ENCODE results near the gene PAXIP1. TPM values are rescaled to one million over a fixed set of nuclear protein-coding genes. Genes with fewer than 3 reads are reported as not detected.
A peak's percentile ranks its signal among the peaks of the same experiment; 100 is the strongest.
"Not testable (repeated sequence)": the region's sequence is repeated elsewhere in the genome, so short reads cannot be mapped to it uniquely, and the experiment has no call there.

PAXIP1 gene
- total and polyA plus RNA-seq, 7 donors, result 4.2 to 13.6 (median 9.2) TPM

- no peaks in the 10 kb centered on the region for H3K27me3 ChIP-seq
- WGBS, 2 donors, result 85 to 88% methylated on average over 2 of the region's 2 CpGs
- DNase-seq, result no peak
- H3K36me3 ChIP-seq, result no peaks in the 10 kb centered on the region
- no peak overlapping the region for H3K4me3 ChIP-seq
- intact Hi-C loops (cut with DNase I), result no loop called here
- H3K4me1 ChIP-seq, result peaks cover 0 to 14% (median 8%) of the 10 kb centered on the region in 4 donors
- TF ChIP-seq CTCF (IDR thresholded peaks at IDR 0.05) (no peak), EP300 (IDR thresholded peaks at IDR 0.05) (no peak), POLR2AphosphoS5 (IDR thresholded peaks at IDR 0.05) (no peak), POLR2A (IDR thresholded peaks at IDR 0.05) (no peak)
- peaks cover 0 to 5% (median 0%) of the 10 kb centered on the region in 4 donors for H3K9me3 ChIP-seq
- H3K27ac ChIP-seq, result no peak overlapping the region
Observed at GRCh38 chr7:154931906-154932305, 71.0 kb downstream of the PAXIP1 start.

GRCh38 chr7:154929006-154929726 is 73.8 kb downstream of the PAXIP1 start:
- H3K27me3 ChIP-seq, result no peaks in the 10 kb centered on the region
- TF ChIP-seq POLR2A (IDR thresholded peaks at IDR 0.05) (no peak), POLR2AphosphoS5 (IDR thresholded peaks at IDR 0.05) (no peak), EP300 (IDR thresholded peaks at IDR 0.05) (no peak), CTCF (IDR thresholded peaks at IDR 0.05) (no peak)
- H3K4me1 ChIP-seq, result peaks cover 0 to 14% (median 8%) of the 10 kb centered on the region in 4 donors
- no peaks in the 10 kb centered on the region for H3K36me3 ChIP-seq
- peak overlapping the region; percentile 87 to 90 (median 89) for H3K27ac ChIP-seq
- no peaks in the 10 kb centered on the region for H3K9me3 ChIP-seq
- peak overlapping the region; percentile 42 to 63 (median 56) for H3K4me3 ChIP-seq
- intact Hi-C loops (cut with DNase I), result loop anchor here (5.0 to 10.0 kb wide), 4 partner anchors 73 to 836 kb away; partner anchors contain the start of genes INSIG1 and PAXIP1
- 39 to 64% methylated on average over 9 of the region's 9 CpGs for WGBS, 2 donors
- no peak for DNase-seq

- peak overlapping the region; percentile 42 to 63 (median 56) for H3K4me3 ChIP-seq
- H3K9me3 ChIP-seq, result no peaks in the 10 kb centered on the region
- no peaks in the 10 kb centered on the region for H3K27me3 ChIP-seq
- peaks cover 0 to 14% (median 8%) of the 10 kb centered on the region in 4 donors for H3K4me1 ChIP-seq
- H3K27ac ChIP-seq, result peak overlapping the region; percentile 87 to 90 (median 89)
- H3K36me3 ChIP-seq, result no peaks in the 10 kb centered on the region
- no peak for DNase-seq
- 8 to 12% methylated on average over 17 of the region's 17 CpGs for WGBS, 2 donors
- intact Hi-C loops (cut with DNase I), result loop anchor here (5.0 to 10.0 kb wide), 4 partner anchors 74 to 836 kb away; partner anchors contain the start of genes INSIG1 and PAXIP1
- peak in 3 of 4 donors; percentile 23 to 64 (median 28) for TF ChIP-seq POLR2AphosphoS5 (IDR thresholded peaks at IDR 0.05)
- no peak for TF ChIP-seq CTCF (IDR thresholded peaks at IDR 0.05)
Observed at GRCh38 chr7:154928136-154929005, 74.6 kb downstream of the PAXIP1 start.

- intact Hi-C loops (cut with DNase I), result loop anchor here (1.0 to 10.0 kb wide), 5 partner anchors 75 to 837 kb away; partner anchors contain the start of genes INSIG1 and PAXIP1
- no peaks in the 10 kb centered on the region for H3K9me3 ChIP-seq
- peaks cover 0 to 14% (median 8%) of the 10 kb centered on the region in 4 donors for H3K4me1 ChIP-seq
- H3K27me3 ChIP-seq, result no peaks in the 10 kb centered on the region
- TF ChIP-seq POLR2A (IDR thresholded peaks at IDR 0.05) (no peak), CTCF (IDR thresholded peaks at IDR 0.05) (peak; percentile 26 to 60 (median 42))
- H3K27ac ChIP-seq, result peak overlapping the region; percentile 87 to 90 (median 89)
- peak; percentile 89 for DNase-seq
- WGBS, 2 donors, result 3 to 4% methylated on average over 5 of the region's 5 CpGs
- no peaks in the 10 kb centered on the region for H3K36me3 ChIP-seq
- H3K4me3 ChIP-seq, result peak overlapping the region; percentile 42 to 63 (median 56)
Observed at GRCh38 chr7:154927624-154928125, 75.2 kb downstream of the PAXIP1 start.

GRCh38 chr7:154922472-154922871 is 80.5 kb downstream of the PAXIP1 start:
- WGBS, 2 donors, result 80 to 87% methylated on average over 2 of the region's 2 CpGs
- H3K36me3 ChIP-seq, H3K4me1 ChIP-seq, H3K27ac ChIP-seq, H3K9me3 ChIP-seq, H3K27me3 ChIP-seq, H3K4me3 ChIP-seq, DNase-seq: not testable (repeated sequence)
- intact Hi-C loops (cut with DNase I), result loop anchor here (10.0 kb wide), 2 partner anchors 272 to 842 kb away; no protein-coding TSS in a partner anchor

Measured in sigmoid colon (tissue), 7 donors.